GM12874 (cell line): Measurements from ENCODE around the gene CFAP74.

ENCODE experiments used
- TF ChIP-seq, protein P1 (sequence below): IDR thresholded peaks from 2 replicates; pipeline ENCODE4 v1.5.1; 2011; ENCODE audit warnings: low read depth, mild to moderate bottlenecking, control low read depth, low read length, moderate library complexity; ENCODE audit not compliant: insufficient read depth

The CFAP74 gene

DNA sequence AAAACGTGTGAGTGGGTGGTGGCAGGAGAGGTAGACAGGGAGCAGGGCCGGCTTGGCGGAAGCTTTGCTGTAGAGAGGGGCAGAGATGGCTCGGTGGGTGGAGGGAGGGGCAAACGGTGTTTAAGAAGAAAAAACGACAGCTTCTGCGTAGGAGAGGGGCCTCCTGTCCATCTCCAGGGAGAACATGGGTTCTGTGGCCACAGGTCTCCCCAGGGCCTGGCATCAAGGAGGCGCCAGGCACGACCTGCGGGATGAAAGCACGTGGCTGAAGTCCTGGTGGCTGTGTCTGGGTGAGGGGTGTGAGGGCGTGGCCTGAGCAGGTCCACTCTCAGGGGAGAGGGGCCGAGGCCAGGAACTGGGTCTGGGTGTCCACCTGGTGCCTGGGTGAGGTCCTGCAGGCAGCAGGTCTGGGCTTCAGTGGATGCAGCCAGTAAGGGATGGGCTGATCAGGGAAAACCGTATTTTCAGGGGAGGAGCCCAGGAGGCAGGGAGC lies 45.7 kb upstream of the CFAP74 start:
- TF ChIP-seq, protein P1, sequence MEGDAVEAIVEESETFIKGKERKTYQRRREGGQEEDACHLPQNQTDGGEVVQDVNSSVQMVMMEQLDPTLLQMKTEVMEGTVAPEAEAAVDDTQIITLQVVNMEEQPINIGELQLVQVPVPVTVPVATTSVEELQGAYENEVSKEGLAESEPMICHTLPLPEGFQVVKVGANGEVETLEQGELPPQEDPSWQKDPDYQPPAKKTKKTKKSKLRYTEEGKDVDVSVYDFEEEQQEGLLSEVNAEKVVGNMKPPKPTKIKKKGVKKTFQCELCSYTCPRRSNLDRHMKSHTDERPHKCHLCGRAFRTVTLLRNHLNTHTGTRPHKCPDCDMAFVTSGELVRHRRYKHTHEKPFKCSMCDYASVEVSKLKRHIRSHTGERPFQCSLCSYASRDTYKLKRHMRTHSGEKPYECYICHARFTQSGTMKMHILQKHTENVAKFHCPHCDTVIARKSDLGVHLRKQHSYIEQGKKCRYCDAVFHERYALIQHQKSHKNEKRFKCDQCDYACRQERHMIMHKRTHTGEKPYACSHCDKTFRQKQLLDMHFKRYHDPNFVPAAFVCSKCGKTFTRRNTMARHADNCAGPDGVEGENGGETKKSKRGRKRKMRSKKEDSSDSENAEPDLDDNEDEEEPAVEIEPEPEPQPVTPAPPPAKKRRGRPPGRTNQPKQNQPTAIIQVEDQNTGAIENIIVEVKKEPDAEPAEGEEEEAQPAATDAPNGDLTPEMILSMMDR = no peak

DNA sequence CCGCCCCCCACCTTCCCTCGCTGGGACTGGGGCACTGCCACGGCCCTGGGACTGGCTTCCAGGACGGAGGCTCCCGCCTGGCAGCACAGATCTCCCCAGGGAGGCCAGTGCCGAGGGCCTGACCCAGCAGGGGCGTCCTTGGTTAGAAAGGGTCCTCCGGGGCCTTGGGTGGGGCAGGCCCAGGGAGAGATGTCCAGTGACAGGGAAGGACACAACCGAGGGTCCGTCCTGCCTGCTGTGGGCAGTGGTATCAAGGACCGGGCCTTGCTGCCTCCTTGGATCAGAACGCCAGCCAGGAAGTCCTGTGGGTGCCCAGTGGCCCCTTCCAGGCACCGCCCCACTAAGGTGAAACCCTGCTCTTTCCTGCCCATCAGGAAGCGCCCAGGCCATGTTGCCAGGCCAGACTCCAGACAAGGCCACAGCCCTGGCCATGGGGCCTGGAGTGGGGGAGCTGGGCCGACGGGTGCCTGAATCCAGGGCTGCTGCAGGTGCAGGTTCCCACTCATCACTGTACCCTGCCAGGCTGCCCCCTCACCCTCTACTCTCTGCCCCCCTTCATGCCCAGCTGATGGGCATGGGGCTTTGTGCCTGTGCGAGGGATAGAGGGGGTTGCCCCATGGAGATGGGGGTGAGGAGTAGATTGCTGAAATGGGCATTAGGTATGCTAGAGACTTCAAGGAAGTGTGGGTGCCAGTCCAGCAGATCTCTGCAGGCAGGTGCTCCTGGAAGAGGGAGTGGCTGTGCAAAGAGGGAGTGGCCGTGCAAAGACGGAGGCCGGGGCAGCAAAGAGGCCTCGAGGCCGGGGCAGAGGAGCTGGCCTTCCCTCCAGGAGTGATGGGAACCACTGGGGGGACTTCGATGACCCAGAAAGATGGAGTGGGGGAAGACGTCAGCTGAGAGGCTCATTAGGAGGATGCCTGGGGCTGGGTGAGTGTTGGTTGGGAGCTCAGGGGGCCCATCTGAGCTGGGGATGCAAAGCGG lies 44.5 kb upstream of the CFAP74 start:
- TF ChIP-seq, protein P1 = no peak

DNA sequence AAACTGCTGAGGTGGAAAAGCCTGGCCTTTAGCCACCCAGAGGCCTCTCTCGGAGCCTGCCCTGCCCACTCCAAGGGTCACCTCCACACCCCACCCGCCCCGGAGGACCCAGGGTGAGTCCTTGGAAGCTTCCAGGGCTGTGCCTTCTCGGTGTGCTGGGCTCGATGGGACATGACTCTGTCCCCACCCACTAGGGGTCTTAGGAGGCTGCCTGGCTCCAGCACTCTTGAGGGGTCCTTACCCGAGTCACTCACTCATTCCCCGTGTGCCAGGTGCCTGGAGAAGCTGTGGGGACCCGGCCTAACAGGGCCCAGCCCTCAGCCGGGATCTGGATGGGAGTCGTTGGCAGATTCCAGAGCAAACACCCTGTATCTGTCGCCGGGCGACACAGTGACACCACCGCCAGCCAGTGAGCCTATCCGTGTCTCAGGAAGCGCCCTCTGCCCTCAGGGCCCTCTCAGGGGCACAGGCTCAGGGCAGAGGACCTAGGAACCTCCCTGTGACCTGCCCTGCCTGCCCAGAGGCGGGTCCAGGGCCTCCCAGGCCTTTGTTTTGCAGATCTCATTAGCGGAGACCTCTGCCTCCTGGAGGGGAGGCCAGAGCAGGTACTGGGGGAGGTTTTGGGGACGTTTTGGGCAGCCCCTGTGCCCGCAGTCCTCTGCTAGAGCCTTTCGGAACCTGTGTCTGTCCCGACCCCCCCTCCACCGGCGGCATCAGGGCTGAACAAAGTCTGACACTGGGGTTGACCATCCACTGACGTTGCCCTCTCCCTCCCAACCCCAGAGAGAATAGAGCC lies 43.6 kb upstream of the CFAP74 start:
- TF ChIP-seq, protein P1 = no peak

DNA sequence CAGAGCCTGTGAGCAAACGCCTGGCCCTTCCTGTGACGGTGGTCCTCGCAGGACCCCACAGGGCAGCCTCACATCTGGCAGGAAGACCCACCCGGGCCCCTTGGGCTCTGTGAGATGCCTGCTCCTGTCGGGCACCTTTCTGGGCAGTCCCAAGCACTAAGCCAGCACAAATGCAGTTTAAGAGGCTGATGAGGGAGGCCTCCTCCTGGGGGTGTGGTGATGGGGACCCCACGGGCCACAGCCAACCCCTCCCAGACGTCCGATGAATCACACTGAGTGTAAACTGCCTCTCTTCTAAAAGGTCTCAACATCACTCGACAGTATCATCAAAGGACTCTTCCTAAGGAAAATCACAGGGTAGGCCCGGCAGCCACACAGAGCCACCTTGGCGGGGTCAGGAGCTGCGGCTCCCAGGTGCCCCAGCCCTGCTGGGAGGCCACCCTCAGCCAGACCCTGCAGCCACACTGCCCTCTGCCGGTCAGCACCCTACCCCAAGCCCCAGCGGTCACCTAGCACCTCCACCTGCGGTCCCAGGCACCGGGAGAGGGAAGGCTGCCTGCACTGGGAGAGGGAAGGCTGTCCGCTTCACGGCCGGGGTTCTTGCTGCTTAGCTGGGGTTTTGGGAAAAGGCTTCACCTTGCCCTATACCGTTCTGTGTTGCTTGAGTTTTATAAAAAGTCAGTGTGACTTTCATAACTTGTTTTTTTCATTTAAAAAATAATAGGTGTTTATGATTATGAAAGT lies 42.8 kb upstream of the CFAP74 start:
- TF ChIP-seq, protein P1 = peak; percentile 82

DNA sequence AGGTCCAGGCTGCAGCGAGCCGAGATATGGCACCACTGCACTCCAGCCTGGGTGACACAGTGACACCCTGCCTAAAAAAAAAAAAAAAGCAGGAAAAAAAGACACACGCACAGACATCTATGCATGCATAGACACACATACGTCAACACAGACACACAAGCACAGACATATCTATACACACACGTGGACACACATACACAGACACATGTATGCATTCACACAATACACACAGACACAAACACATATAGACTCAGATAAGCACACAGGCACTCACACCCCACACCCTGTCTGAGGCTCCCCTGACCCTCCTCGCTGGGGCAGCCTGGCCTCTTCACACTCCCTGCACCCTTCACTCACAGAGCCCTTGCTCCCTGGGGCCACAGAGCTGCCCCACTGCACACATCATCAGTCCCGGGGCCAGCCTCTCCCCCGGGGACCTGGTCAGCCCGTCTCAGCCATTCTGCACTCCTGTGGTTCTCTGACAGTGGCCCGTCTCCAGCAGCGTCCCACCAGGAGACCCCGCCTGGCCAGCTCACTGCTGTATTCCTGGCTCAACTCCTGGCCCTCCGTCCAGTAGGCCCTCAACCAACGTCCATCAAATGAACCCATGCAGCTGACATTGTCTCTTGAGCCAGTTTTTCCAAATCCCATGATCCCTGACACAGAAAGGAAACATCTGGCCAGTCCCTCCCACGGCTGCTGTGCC lies 42.0 kb upstream of the CFAP74 start:
- TF ChIP-seq, protein P1 = no peak

DNA sequence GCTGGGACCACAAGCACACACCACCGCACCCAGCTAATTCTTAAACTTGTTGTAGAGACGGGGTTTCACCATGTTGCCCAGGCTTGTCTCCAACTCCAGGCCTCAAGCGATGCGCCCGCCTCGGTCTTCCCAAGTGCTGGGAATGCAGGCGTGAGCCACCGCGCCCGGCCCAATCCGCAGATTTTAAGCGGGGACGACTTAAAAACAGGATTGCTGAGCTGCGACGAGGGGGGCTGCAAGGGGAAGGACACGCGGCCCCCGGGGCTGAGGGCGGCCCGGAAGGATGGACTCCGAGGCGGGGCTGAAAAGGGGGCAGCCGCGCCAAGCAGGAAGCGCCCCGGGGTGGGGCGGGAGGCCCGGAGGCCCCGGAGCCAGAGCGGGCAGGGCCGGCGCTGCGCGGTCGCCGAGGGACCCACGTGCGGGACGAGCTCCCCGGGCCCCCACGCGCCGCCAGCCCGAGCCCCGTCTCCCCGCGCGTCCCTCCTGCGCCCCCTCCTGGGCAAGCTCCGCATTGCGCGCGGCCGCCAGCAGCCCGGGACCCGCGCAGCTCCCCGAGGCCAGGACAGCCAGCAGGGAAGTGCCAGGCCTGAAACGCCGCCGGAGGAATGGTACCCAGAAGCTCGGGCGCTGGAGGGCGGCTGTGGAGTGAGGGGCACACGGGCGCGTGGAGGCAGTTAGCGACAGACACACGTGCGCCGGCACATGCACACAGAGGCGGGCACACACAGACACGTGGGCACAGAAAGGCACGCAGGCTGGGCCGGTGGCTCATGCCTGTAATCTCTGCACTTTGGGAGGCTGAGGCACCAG lies 41.1 kb upstream of the CFAP74 start:
- TF ChIP-seq, protein P1 = peak; percentile 81
